ENCODE results near the gene SVOPL.
"Not testable (repeated sequence)": the region's sequence is repeated elsewhere in the genome, so short reads cannot be mapped to it uniquely, and the experiment has no call there.

DNA sequence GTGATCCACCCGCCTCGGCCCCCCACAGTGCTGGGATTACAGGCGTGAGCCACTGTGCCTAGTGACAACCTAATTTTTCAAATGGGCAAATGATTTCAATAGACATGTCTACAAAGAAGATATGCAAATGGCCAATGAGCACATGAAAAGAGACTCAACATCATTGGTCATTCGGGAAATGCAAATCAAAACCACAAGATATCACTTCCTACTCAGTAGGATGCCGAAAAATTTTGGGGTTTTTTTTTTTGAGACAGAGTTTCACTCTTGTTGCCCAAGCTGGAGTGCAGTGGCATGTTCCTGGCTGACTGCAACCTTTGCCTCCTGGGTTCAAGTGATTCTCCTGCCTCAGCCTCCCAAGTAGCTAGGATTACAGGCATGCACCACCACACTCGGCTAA, 13.1 kb downstream of the SVOPL start:
- not testable (repeated sequence) for TF ChIP-seq CTCF (IDR thresholded peaks at IDR 0.05; ENCODE audit: borderline replicate concordance, extremely low read depth, low read length, poor library complexity, severe bottlenecking); EZH2 (IDR thresholded peaks at IDR 0.05; ENCODE audit: borderline replicate concordance, low read depth, low read length, severe bottlenecking)
